ENCODE results near the gene SAMD8. TPM values are rescaled to one million over a fixed set of nuclear protein-coding genes. Genes with fewer than 3 reads are reported as not detected.
"Not testable (repeated sequence)": the region's sequence is repeated elsewhere in the genome, so short reads cannot be mapped to it uniquely, and the experiment has no call there.

Gene SAMD8
- total RNA-seq, 1 donor, result 28.5 TPM

DNA sequence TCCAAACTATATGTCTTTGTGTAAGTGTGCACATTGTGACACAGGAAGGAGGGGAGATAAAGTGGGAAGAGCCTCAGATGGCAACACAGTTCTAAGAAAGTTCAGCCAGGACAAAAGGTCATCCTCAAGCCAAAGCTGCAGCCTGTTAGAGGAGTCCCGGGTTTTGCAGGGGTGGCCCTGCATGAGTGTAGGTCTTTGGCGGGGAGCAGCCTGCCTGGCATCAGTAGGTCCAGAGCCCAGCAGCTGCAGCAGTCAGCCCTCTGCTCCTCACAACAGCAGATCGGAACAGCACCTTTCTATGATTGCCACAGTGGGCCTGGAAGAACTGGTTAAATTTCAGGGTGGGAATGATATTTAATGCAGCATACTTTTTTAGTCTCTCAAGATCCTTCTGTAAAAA lies 85.6 kb downstream of the SAMD8 start:
- DNase-seq (ENCODE audit: low read depth), result peak; percentile 35
- H3K4me3 ChIP-seq (ENCODE audit: low read depth, low read length), result no peak overlapping the region
- TF ChIP-seq, protein P1, sequence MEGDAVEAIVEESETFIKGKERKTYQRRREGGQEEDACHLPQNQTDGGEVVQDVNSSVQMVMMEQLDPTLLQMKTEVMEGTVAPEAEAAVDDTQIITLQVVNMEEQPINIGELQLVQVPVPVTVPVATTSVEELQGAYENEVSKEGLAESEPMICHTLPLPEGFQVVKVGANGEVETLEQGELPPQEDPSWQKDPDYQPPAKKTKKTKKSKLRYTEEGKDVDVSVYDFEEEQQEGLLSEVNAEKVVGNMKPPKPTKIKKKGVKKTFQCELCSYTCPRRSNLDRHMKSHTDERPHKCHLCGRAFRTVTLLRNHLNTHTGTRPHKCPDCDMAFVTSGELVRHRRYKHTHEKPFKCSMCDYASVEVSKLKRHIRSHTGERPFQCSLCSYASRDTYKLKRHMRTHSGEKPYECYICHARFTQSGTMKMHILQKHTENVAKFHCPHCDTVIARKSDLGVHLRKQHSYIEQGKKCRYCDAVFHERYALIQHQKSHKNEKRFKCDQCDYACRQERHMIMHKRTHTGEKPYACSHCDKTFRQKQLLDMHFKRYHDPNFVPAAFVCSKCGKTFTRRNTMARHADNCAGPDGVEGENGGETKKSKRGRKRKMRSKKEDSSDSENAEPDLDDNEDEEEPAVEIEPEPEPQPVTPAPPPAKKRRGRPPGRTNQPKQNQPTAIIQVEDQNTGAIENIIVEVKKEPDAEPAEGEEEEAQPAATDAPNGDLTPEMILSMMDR (IDR thresholded peaks at IDR 0.05; ENCODE audit: insufficient read depth, low read depth, low read length), result no peak

DNA sequence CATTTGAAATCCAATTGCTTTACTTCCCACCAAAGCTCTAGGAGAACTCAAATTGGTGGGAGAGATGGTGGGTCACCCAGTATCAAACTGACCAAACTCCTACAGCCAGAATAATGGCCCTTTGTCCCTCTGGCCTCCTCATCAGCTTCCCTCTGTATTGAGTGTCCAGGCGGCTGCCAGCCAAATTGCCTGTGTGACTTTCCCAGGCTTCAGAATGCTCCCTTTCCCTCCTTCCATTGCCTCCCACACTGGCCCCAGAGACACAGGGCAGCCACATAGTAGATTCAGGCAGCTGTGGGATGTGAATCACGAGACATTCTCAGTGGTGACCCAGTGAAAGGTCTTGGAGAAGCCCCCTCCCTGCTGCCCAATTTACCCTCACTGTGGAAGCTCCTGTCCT lies 86.5 kb downstream of the SAMD8 start:
- TF ChIP-seq, protein P1 (IDR thresholded peaks at IDR 0.05; ENCODE audit: insufficient read depth, low read depth, low read length), result no peak
- H3K4me3 ChIP-seq (ENCODE audit: low read depth, low read length), result no peak overlapping the region
- no peak for DNase-seq (ENCODE audit: low read depth)

DNA sequence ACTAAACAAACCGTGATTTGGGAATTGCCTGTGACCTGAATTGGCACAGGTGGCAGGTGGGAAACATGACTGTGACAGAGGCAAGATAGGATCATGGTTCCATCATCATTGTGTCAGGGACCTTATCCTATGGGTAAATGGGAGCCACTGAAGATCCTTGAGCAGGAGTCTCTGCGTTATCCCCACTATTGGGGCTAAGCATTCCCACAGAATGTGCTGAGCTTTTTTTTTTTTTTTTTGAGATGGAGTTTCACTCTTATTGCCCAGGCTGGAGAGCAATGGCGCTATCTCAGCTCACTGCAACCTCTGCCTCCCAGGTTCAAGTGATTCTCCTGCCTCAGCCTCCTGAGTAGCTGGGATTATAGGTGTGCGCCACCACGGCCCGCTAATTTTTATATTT lies 88.5 kb downstream of the SAMD8 start:
- not testable (repeated sequence) for H3K4me3 ChIP-seq (ENCODE audit: low read depth, low read length); DNase-seq (ENCODE audit: low read depth)

DNA sequence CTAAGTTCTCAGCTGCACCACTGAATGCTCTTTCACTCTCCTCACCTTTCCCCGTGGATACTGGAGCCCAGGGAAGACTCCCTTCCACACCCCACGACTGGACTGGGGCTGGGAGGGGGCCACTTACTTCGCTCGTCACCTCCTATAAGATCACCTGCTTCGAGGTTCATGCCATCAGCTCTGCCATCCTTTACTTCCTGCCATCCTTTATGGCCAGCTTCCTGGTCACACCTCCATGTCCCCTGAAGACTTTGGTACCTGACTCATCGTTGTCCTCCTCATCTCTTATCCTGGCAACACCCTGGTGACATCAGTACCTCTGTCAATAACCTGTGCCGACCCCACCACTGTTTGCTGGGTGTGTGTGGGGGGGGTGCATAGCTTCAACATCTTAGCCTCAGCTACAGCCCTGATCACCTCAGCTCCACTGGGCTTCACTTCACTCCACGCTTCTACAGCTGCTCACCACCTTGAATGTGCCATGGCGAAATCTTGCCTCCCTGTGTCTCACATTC lies 90.4 kb downstream of the SAMD8 start:
- no peak overlapping the region for H3K4me3 ChIP-seq (ENCODE audit: low read depth, low read length)
- DNase-seq (ENCODE audit: low read depth), result no peak
- TF ChIP-seq, protein P1 (IDR thresholded peaks at IDR 0.05; ENCODE audit: insufficient read depth, low read depth, low read length), result no peak

DNA sequence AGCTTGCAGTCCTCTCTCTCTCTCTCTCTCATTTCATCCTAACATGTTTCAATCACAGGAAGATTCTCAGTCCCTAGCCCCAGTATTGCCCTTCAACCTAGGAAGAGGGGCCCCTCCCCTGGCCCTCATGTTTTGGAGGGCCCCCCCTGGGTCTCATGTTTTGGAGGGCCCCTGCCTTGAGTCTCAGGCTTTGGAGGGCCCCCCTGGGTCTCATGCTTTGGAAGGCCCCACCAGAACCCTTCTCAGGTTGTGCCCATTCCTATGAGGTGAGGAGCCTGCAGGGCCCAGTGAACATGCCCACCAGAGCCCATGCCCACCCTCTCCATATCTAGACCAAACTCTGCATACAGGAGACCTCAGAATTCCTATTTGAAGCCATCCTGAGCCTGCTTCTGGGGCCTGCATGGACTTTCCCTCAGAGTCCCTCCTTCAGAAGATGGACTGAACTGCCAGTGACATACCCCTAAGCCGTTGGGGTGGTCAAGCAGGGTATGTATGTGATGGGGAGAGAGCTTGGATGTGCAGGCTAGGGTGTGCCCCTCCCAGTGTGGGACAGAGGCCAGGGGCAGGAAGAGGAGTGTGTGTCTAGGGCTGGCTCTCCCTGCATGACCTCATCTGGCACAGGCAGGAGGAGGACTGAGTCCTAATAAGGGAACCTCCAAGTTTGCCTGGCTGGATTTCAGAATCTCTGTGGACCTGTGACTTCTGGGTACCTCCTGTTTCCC lies 91.0 kb downstream of the SAMD8 start:
- TF ChIP-seq, protein P1 (IDR thresholded peaks at IDR 0.05; ENCODE audit: insufficient read depth, low read depth, low read length), result no peak
- H3K4me3 ChIP-seq (ENCODE audit: low read depth, low read length), result no peak overlapping the region
- DNase-seq (ENCODE audit: low read depth), result peak; percentile 50

DNA sequence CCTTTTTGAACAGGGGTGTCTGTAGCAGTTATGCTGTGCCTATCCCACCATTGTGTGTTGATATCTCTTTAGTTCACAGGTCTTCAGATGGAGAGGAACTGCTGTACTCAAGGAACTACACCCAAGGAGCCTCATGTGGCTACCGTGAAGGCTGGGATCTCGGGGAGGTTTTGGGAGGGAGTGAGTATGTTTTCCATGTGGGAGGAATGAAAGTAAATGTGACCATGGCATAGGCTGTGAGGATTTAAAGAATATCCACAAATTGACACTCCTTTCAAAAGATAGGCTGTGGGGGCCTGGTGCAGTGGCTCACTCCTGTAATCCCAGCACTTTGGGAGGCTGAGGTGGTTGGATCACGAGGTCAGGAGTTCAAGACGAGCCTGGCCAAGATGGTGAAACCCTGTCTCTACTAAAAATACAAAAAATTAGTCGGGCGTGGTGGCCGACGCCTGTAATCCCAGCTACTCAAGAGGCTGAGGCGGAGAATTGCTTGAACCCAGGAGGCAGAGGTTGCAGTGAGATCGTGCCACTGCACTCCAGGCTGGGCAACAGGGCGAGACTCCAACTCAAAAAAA lies 91.7 kb downstream of the SAMD8 start:
- not testable (repeated sequence) for DNase-seq (ENCODE audit: low read depth); H3K4me3 ChIP-seq (ENCODE audit: low read depth, low read length)

DNA sequence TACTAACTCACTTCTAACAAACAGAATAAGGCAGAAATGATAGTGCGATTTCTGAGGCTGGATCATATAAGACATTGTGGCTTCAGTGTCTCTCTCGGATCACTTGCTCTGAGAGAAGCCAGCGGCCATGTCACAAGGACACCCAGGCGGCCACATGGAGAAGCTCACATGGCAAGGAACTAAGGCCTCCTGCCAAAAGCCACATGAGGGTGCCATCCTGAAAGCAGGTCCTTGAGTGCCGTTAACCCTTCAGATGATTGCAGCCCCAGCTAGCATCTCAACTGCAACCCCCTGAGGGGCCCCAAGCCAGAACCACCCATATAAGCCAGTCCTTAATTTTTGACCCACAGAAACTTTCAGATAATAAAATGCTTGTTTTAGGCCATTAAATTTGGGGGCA lies 92.3 kb downstream of the SAMD8 start:
- no peak overlapping the region for H3K4me3 ChIP-seq (ENCODE audit: low read depth, low read length)
- DNase-seq (ENCODE audit: low read depth), result no peak
- TF ChIP-seq, protein P1 (IDR thresholded peaks at IDR 0.05; ENCODE audit: insufficient read depth, low read depth, low read length), result no peak

DNA sequence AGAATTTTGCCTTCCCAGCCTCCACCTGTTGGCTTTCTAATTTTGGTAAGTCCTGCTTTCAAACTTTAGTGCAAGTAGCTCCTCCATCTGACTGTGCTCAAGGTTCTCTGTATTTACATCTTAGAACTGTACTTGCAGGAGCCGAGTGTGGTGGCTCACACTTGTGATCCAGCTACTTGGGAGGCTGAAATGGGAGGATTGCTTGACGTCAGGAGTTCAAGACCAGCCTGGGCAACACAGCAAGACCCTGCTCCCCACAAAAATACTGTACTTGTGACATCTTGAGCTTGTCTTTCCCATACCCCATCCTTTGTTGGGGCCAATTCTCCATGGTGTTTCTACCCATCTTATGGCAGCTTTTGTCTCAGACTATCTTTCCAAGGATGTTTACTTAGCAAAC lies 94.5 kb downstream of the SAMD8 start:
- H3K4me3 ChIP-seq (ENCODE audit: low read depth, low read length), result no peak overlapping the region
- no peak for DNase-seq (ENCODE audit: low read depth)
- TF ChIP-seq, protein P1 (IDR thresholded peaks at IDR 0.05; ENCODE audit: insufficient read depth, low read depth, low read length), result no peak

DNA sequence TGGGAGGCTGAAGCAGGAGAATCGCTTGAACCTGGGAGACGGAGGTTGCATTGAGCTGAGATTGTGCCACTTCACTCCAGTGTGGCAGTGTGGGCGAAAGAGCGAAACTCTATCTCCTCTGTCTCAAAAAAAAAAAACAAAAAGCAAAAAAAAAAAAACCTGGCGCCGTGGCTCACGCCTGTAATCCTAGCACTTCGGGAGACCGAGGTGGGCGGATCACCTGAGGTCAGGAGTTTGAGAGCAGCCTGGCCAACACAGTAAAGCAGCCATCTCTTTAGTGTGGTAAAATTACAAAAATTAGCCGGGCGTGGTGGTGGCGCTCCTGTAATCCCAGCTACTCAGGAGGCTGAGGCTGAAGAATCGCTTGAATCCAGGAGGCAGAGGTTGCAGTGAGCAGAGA lies 95.2 kb downstream of the SAMD8 start:
- not testable (repeated sequence) for DNase-seq (ENCODE audit: low read depth); H3K4me3 ChIP-seq (ENCODE audit: low read depth, low read length)

Data from fibroblast of villous mesenchyme (primary cell).